ENCODE measurements around the gene HACE1. TPM values are rescaled to one million over a fixed set of nuclear protein-coding genes. Genes with fewer than 3 reads are reported as not detected.

Gene HACE1
- total and polyA plus RNA-seq, 2 experiments from 2014 or later: 6.9 to 14.5 TPM

DNA sequence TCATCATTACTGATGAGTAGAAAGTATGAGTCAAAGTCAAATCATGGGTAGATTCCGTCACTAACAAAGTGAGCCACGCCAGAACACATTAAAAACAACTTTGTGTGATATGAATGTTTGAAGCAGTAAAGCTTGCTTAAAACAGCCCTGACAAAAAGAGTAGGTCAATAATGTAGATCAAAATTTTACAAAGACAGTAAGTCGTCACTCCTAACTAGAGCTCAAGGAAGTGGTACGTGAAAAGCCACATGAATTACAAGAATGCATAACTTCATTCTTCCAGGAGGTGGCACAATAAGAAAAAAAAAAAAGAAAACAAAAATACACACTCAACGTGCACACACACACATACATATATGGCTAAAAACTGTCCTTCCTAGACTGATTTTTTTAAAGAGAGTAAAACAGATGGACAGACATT lies 69.9 kb downstream of the HACE1 start:
- Histone ChIP-seq H2AFZ (no peak overlapping the region), H3K4me2 (no peak overlapping the region), H4K20me1 (ENCODE audit: insufficient read depth, poor library complexity, severe bottlenecking) (no peaks in the 10 kb centered on the region), H3K4me1 (ENCODE audit: insufficient read depth) (no peaks in the 10 kb centered on the region), H3K27me3 (no peaks in the 10 kb centered on the region), H3K4me3 (no peak overlapping the region), H3K9me2 (replicated peaks; ENCODE audit: insufficient read depth) (no peaks in the 10 kb centered on the region), H3K27ac (no peak overlapping the region), H3K36me3 (replicated peaks; ENCODE audit: insufficient read depth, low read depth) (no peaks in the 10 kb centered on the region), H3K9me3 (ENCODE audit: low read depth) (no peaks in the 10 kb centered on the region), H3K79me2 (no peaks in the 10 kb centered on the region)
- TF ChIP-seq EZH2phosphoT487 (IDR thresholded peaks at IDR 0.05; ENCODE audit: low read depth, severe bottlenecking, unreplicated experiment) (no peak), EZH2 (IDR thresholded peaks at IDR 0.05; ENCODE audit: borderline replicate concordance) (no peak)
- TF ChIP-seq, protein P1, sequence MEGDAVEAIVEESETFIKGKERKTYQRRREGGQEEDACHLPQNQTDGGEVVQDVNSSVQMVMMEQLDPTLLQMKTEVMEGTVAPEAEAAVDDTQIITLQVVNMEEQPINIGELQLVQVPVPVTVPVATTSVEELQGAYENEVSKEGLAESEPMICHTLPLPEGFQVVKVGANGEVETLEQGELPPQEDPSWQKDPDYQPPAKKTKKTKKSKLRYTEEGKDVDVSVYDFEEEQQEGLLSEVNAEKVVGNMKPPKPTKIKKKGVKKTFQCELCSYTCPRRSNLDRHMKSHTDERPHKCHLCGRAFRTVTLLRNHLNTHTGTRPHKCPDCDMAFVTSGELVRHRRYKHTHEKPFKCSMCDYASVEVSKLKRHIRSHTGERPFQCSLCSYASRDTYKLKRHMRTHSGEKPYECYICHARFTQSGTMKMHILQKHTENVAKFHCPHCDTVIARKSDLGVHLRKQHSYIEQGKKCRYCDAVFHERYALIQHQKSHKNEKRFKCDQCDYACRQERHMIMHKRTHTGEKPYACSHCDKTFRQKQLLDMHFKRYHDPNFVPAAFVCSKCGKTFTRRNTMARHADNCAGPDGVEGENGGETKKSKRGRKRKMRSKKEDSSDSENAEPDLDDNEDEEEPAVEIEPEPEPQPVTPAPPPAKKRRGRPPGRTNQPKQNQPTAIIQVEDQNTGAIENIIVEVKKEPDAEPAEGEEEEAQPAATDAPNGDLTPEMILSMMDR (IDR thresholded peaks at IDR 0.05; ENCODE audit: poor library complexity): peak; percentile 40
- 46% methylated on average over 5 of the region's 5 CpGs for WGBS (ENCODE audit: low lambda C conversion rate, missing lambda C conversion rate)
- peak; percentile 15 for DNase-seq (ENCODE audit: low spot score)

DNA sequence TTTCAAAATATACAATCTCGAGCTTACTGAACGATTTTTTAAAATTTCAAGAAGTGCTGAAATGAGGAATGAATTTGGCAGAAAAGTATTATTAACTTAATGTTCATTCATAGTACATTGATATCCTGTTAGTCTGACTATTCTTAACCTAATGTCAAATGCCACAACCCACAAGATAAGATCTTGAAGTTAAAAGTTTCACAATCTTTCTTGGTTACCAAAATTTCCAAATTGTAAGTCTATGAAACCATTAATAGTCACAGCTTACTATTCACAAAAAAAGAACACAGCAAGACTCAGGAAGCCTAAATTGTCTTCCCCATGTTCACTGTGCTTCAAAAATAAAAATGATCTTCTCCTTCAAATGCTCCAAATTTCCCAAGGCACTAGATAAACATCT lies 71.3 kb downstream of the HACE1 start:
- TF ChIP-seq, protein P1 (IDR thresholded peaks at IDR 0.05; ENCODE audit: poor library complexity): no peak
- TF ChIP-seq EZH2phosphoT487 (IDR thresholded peaks at IDR 0.05; ENCODE audit: low read depth, severe bottlenecking, unreplicated experiment): no peak
- no peak for TF ChIP-seq EZH2 (IDR thresholded peaks at IDR 0.05; ENCODE audit: borderline replicate concordance)
- no peak overlapping the region for H3K4me3 ChIP-seq
- no peaks in the 10 kb centered on the region for H3K27me3 ChIP-seq
- DNase-seq (ENCODE audit: low spot score): no peak
- no peak overlapping the region for H3K27ac ChIP-seq
- H3K4me2 ChIP-seq: no peak overlapping the region
- no peaks in the 10 kb centered on the region for H3K4me1 ChIP-seq (ENCODE audit: insufficient read depth)
- H3K9me3 ChIP-seq (ENCODE audit: low read depth): no peaks in the 10 kb centered on the region
- 89% methylated on average over 2 of the region's 2 CpGs for WGBS (ENCODE audit: low lambda C conversion rate, missing lambda C conversion rate)
- no peaks in the 10 kb centered on the region for H3K36me3 ChIP-seq (replicated peaks; ENCODE audit: insufficient read depth, low read depth)
- no peak overlapping the region for H2AFZ ChIP-seq
- no peaks in the 10 kb centered on the region for H3K9me2 ChIP-seq (replicated peaks; ENCODE audit: insufficient read depth)
- no peaks in the 10 kb centered on the region for H4K20me1 ChIP-seq (ENCODE audit: insufficient read depth, poor library complexity, severe bottlenecking)
- no peaks in the 10 kb centered on the region for H3K79me2 ChIP-seq

DNA sequence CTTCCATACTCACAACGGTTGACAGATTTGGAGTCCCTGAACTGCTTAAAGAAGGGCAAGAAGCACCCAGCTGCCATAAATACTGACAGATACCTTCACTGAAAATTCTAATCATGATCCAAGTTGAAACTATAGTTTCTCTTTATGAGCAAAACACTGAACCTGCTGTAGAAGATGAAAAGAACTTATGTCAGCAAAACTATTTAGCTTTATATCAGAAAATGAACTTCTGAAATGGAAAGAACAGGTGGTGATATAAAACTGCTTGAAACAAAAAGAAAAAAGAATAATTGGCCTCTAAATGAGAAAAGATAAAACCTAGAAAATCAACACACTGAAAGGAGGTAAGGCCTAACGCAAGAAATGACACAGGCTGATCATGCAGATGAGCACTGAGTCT lies 72.4 kb downstream of the HACE1 start:
- no peaks in the 10 kb centered on the region for H3K4me1 ChIP-seq (ENCODE audit: insufficient read depth)
- H2AFZ ChIP-seq: no peak overlapping the region
- no peaks in the 10 kb centered on the region for H4K20me1 ChIP-seq (ENCODE audit: insufficient read depth, poor library complexity, severe bottlenecking)
- no peaks in the 10 kb centered on the region for H3K9me2 ChIP-seq (replicated peaks; ENCODE audit: insufficient read depth)
- no peaks in the 10 kb centered on the region for H3K27me3 ChIP-seq
- no peak overlapping the region for H3K4me3 ChIP-seq
- H3K36me3 ChIP-seq (replicated peaks; ENCODE audit: insufficient read depth, low read depth): no peaks in the 10 kb centered on the region
- TF ChIP-seq, protein P1 (IDR thresholded peaks at IDR 0.05; ENCODE audit: poor library complexity): no peak
- no peak for TF ChIP-seq EZH2 (IDR thresholded peaks at IDR 0.05; ENCODE audit: borderline replicate concordance)
- no peak for TF ChIP-seq EZH2phosphoT487 (IDR thresholded peaks at IDR 0.05; ENCODE audit: low read depth, severe bottlenecking, unreplicated experiment)
- H3K9me3 ChIP-seq (ENCODE audit: low read depth): no peaks in the 10 kb centered on the region
- no peak overlapping the region for H3K4me2 ChIP-seq
- 95% methylated on average over 2 of the region's 2 CpGs for WGBS (ENCODE audit: low lambda C conversion rate, missing lambda C conversion rate)
- no peak for DNase-seq (ENCODE audit: low spot score)
- no peaks in the 10 kb centered on the region for H3K79me2 ChIP-seq
- H3K27ac ChIP-seq: no peak overlapping the region

DNA sequence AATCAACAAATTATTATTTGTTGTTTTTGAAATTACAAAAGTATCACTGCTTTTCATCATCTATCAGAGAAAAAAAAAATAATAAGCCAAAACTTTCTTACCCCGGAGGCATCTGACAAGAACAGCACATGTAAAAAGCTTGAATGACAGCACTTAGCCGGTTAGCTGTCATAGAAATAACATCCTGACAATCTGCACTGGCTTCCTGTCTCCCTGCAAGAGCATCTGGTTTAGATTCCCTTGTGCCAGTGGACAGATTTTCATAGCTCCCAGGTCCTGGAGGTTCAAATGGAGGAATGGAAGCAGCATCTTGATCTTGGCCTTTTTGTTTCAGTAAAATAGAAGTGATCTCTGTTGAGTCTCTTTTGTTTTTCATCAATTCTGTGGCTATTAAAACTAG lies 74.8 kb downstream of the HACE1 start:
- Histone ChIP-seq H3K4me2 (no peak overlapping the region), H3K27ac (no peak overlapping the region), H3K79me2 (no peaks in the 10 kb centered on the region), H3K4me3 (no peak overlapping the region), H3K27me3 (no peaks in the 10 kb centered on the region), H2AFZ (no peak overlapping the region), H4K20me1 (ENCODE audit: insufficient read depth, poor library complexity, severe bottlenecking) (no peaks in the 10 kb centered on the region), H3K9me2 (replicated peaks; ENCODE audit: insufficient read depth) (no peaks in the 10 kb centered on the region), H3K4me1 (ENCODE audit: insufficient read depth) (no peaks in the 10 kb centered on the region), H3K36me3 (replicated peaks; ENCODE audit: insufficient read depth, low read depth) (no peaks in the 10 kb centered on the region), H3K9me3 (ENCODE audit: low read depth) (no peaks in the 10 kb centered on the region)
- TF ChIP-seq, protein P1 (IDR thresholded peaks at IDR 0.05; ENCODE audit: poor library complexity): no peak
- TF ChIP-seq EZH2phosphoT487 (IDR thresholded peaks at IDR 0.05; ENCODE audit: low read depth, severe bottlenecking, unreplicated experiment) (no peak), EZH2 (IDR thresholded peaks at IDR 0.05; ENCODE audit: borderline replicate concordance) (no peak)
- 39% methylated on average over 2 of the region's 2 CpGs for WGBS (ENCODE audit: low lambda C conversion rate, missing lambda C conversion rate)
- no peak for DNase-seq (ENCODE audit: low spot score)
